Activated T-cell treated with anti-CD3 and anti-CD28 coated beads for 48 hours (primary cell): ENCODE measurements around the gene ZNF146.
"Not testable (repeated sequence)": the region's sequence is repeated elsewhere in the genome, so short reads cannot be mapped to it uniquely, and the experiment has no call there.

Experiments used
- DNase-seq: peaks from one replicate; pipeline ENCODE4 v3.0.0-alpha.2; 2020; ENCODE audit warnings: low read depth

The ZNF146 gene

DNA sequence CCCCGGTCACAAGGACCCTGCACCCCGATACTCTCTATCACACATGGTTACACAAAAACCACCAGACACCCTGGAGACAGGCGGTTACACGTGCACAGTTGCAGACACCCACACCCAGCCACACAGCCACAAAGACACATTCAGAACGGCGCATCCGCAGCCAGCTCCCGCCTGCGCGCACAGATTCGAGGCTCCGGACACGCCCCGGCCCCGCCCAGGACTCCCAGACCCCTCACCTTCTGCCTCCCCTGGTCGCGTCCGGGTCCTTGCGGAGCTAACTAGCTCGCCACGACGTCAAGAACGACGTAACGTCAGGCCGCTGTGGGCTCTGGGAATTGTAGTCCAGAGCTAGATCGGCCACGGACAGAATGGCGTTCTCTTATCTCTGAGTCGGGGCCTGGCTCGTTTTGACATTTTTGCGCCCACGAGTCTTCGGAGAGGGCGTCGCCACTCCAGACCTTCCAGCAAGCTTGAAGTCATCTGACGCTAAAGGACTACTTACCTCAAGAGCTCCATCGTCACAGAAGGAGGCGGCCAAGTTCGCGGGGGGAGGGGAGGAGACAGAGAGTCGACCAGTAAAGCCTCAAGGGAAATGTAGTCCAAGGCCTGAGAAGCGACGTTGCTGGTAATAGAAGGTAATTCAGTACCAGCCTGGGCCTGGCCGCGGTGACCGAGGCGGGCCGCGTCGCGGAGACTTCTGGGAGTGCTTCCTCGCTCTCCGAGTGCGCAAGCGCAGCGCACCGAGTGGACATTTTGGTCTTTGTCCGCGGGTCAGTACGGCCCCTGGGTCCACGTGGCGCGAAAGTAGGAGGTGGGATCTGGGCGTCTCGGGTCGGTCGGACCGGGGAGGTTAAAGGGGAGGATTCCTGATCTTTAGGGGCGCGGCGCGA lies at the start of gene ZNF146, which contains the start of gene ZNF565:
ZNF146 (plus strand) TSS at position 721 of the 890 bp plus-strand sequence. CDS start 21,335 bp downstream, outside the sequence.
ZNF565 (minus strand) TSS at position 280 of the 890 bp plus-strand sequence. CDS start 12,680 bp downstream, outside the sequence.
- DNase-seq = peak; percentile 96

DNA sequence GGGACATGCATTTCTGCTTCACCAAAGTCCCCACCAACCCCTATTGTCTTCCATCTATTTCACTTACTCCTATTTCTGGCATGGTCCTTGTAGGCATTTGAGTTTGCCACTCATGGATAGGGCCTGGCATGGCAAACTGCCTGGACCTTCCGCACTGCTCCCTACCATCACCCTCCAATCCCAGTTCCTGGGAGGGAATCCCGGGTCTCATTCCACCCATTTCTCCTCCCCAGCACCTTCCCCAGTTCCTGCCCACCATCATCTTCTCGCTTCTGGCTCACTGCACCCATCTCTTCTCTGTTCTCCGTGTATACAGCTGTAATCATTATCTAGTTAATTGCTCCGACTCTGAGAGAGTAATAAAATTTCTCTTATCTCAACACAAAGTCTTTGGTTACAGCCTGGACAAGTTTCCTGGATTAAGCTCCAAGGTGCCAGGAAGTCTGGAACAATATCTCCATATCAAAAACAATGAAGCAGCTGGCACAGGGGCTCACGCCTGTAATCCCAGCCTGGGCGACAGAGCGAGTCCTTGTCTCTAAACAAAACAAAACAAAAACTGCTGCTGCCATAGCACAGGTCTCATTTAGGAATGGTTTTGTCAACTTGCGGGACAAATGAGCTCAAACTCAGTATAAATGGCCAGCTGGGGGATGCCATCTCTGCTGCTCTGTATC lies 45.7 kb upstream of the ZNF146 start:
- DNase-seq = no peak

DNA sequence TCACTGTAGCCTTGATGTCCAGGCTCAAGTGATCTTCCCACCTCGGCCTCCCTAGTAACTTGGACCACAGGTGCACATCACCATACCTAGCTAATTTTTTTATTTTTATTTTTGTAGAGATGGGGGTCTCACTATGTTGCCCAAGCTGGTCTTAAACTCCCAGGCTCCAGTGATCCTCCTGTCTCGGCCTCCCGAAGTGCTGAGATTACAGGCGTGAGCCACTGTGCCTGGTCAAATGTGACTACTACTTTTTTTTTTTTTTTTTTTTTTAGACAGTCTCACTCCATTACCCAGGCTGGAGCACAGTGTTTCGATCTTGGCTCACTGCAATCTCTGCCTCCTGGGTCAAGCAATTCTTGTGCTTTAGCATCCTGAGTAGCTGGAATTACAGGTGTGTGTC lies 42.1 kb upstream of the ZNF146 start:
- no peak for DNase-seq

DNA sequence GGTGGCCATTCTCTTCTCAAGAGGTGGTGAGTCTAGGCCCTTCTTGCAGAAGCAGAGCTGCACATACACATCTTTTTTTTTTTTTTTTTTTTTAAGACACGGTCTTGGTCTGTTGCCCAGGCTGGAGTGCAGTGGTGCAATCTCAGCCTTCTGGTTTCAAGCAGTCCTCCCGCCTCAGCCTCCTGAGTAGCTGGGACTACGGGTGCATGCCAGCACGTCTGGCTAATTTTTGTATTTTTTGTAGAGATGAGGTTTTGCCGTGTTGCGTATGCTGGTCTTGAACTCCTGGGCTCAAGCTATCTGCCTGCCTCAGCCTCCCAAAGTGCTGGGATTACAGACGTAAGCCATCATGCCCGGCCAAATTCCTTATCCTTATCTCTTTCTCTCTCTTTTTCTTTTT lies 41.1 kb upstream of the ZNF146 start:
- not testable (repeated sequence) for DNase-seq

- DNase-seq = not testable (repeated sequence)
Measured at GRCh38 chr19:36179077-36179476, 35.8 kb upstream of the ZNF146 start.

- DNase-seq = no peak
Measured at GRCh38 chr19:36182612-36183244, 32.2 kb upstream of the ZNF146 start.

GRCh38 chr19:36183245-36183628 lies 31.7 kb upstream of the ZNF146 start:
- no peak for DNase-seq

GRCh38 chr19:36186722-36187121 lies 28.2 kb upstream of the ZNF146 start:
- DNase-seq = not testable (repeated sequence)

DNA sequence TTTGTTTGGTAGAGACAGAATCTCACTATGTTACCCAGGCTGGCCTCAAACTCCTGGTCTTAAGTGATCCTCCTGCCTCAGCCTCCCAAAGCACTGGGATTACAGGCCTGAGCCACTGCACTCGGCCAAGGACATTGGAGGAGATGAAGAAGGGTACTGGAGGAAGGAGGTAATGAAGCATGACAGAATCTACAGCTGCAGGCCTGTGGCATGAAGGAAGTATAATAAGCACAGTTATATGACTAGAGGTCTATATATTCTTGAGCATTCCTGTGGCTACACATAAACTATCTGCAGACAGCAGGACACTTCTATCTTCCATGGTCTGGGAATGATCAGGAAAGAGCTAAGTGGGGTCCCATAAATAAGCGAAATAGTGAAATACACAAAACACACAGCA lies 18.7 kb upstream of the ZNF146 start:
- DNase-seq = no peak

GRCh38 chr19:36198119-36198518 lies 16.8 kb upstream of the ZNF146 start:
- DNase-seq = no peak

GRCh38 chr19:36201684-36202083 lies 13.2 kb upstream of the ZNF146 start:
- DNase-seq = no peak

GRCh38 chr19:36203293-36203692 lies 11.6 kb upstream of the ZNF146 start:
- DNase-seq = no peak

GRCh38 chr19:36207605-36208252 lies 7.2 kb upstream of the ZNF146 start:
- DNase-seq = no peak

- no peak for DNase-seq
Measured at GRCh38 chr19:36209372-36209771, 5.5 kb upstream of the ZNF146 start.

GRCh38 chr19:36210497-36210896 lies 4.4 kb upstream of the ZNF146 start:
- DNase-seq = no peak

DNA sequence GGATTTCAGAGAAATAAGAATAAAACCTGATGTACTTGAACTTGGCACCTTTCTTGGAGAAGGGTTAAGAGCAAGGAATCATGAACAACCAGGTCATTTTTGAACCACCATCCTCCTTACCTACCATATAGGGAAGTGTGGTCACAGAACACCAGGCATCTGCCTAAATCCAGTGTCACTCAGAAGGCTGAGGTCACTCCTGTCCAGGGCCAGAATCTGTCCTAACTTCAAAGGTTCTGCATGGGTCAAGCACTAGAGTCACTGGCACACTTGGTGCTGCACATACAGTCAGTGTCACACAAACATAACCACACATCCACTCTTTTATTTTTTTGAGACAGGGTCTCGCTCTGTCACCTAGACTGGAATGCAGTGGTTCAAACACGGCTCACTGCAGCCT lies 2.0 kb upstream of the ZNF146 start:
- no peak for DNase-seq

GRCh38 chr19:36215276-36216123 lies 594 bp downstream of the ZNF146 start:
- DNase-seq = no peak

DNA sequence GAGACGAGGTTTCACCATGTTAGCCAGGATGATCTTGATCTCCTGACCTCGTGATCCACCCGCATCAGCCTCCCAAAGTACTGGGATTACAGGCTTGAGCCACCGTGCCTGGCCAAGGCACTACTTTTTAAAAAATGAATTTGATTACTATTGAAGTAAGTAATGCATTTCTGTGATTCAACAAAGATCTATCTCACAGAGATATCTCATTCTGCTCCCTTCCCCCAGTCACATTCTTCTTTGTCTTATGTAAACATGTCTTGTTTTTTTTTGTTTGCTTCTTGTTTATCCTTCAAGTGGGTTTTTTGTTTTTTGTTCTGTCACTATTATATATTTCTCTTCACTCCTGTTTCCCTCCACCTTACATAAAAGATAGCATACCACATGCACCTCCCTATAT lies 6.6 kb downstream of the ZNF146 start:
- no peak for DNase-seq

DNA sequence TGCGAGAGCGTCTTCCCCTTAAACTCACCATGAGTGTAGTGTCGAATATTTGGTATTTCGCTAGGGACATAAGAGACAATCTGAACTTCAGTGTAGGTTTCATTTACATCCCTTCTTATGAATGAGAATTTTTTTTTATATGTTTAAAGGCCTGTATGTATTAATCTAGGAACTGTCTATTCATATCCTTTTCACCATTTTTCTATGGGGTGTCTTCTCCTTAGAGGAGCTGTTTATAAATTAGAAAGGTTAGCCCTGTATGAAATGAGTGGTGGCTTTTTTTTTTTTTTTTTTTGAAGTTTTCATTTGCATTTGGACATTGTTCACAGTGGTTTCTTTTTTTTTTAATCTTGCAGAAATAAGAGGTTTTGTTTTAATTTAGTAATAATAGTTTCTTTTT lies 7.6 kb downstream of the ZNF146 start:
- DNase-seq = no peak

- DNase-seq = no peak
Measured at GRCh38 chr19:36225219-36225892, 10.4 kb downstream of the ZNF146 start.

DNA sequence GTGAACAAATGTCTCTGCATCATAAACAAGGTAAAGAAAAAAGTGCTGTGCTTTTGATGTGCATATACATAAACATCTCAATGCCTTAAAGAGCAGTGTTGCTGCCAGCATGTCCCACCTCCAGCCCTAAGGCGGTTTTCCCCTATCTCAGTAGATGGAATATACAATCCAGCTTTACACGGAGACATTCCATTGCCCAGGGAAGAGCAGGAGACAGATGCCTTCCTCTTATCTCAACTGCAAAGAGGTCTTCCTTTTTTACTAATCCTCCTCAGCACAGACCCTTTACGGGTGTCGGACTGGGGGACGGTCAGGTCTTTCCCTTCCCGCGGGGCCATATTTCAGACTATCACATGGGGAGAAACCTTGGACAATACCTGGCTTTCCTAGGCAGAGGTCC lies 18.7 kb downstream of the ZNF146 start:
- DNase-seq = not testable (repeated sequence)
